ENCODE data around the gene MPZL3.

The MPZL3 gene

GRCh38 chr11:118251858-118252652 is at the start of gene MPZL3:
MPZL3 (minus strand) TSS chr11:118252365; CDS start chr11:118252294, 71 bp downstream.
- peaks cover 65% of the 10 kb centered on the region for H3K4me1 Mint-ChIP-seq
- DNase-seq (peak; percentile 85 to 88), ATAC-seq (peak; percentile 85)
- no peaks in the 10 kb centered on the region for H3K27me3 Mint-ChIP-seq
- H3K4me3 Mint-ChIP-seq: peak within 1 kb of the TSS; percentile 96 to 98
- H3K27ac Mint-ChIP-seq: peak within 1 kb of the TSS; percentile 99
- H3K9me3 Mint-ChIP-seq: no peaks in the 10 kb centered on the region

GRCh38 chr11:118301600-118302195 is 49.5 kb upstream of the MPZL3 start:
- H3K4me1 Mint-ChIP-seq: peaks cover 38% of the 10 kb centered on the region
- no peak overlapping the region for H3K4me3 Mint-ChIP-seq

GRCh38 chr11:118295815-118296454 is 43.8 kb upstream of the MPZL3 start:
- peak overlapping the region; percentile 1 to 62 for H3K27ac Mint-ChIP-seq
- peaks cover 21% of the 10 kb centered on the region for H3K4me1 Mint-ChIP-seq
- no peak overlapping the region for H3K4me3 Mint-ChIP-seq
- H3K27me3 Mint-ChIP-seq: no peaks in the 10 kb centered on the region
- ATAC-seq: peak; percentile 83
- no peak for DNase-seq
- no peaks in the 10 kb centered on the region for H3K9me3 Mint-ChIP-seq

More at GRCh38 chr11:118301600-118302195, 49.5 kb upstream of the MPZL3 start:
- Mint-ChIP-seq H3K9me3 (no peaks in the 10 kb centered on the region), H3K27me3 (no peaks in the 10 kb centered on the region), H3K27ac (peak overlapping the region in 1 of 2 donors; percentile 61)
- no peak for ATAC-seq
- no peak for DNase-seq

- ATAC-seq (peak; percentile 31), DNase-seq (no peak)
- no peaks in the 10 kb centered on the region for H3K27me3 Mint-ChIP-seq
- H3K27ac Mint-ChIP-seq: no peak overlapping the region
- H3K4me1 Mint-ChIP-seq: peaks cover 25% of the 10 kb centered on the region
- H3K4me3 Mint-ChIP-seq: no peak overlapping the region
- H3K9me3 Mint-ChIP-seq: peaks cover 0 to under 1% of the 10 kb centered on the region in 2 donors
These were observed 43.0 kb upstream of the MPZL3 start for GRCh38 chr11:118295199-118295598.

GRCh38 chr11:118294053-118294452 is 41.9 kb upstream of the MPZL3 start:
- DNase-seq (no peak), ATAC-seq (no peak)
- H3K4me1 Mint-ChIP-seq: peaks cover 30% of the 10 kb centered on the region
- H3K27me3 Mint-ChIP-seq: no peaks in the 10 kb centered on the region
- H3K9me3 Mint-ChIP-seq: peaks cover 4 to 7% of the 10 kb centered on the region in 2 donors
- no peak overlapping the region for H3K27ac Mint-ChIP-seq
- no peak overlapping the region for H3K4me3 Mint-ChIP-seq

- Mint-ChIP-seq H3K4me3 (no peak overlapping the region), H3K27ac (no peak overlapping the region), H3K27me3 (no peaks in the 10 kb centered on the region), H3K9me3 (peaks cover 4 to 7% of the 10 kb centered on the region in 2 donors), H3K4me1 (peaks cover 38% of the 10 kb centered on the region)
- ATAC-seq (no peak), DNase-seq (no peak)
These were observed 39.4 kb upstream of the MPZL3 start for GRCh38 chr11:118291477-118292135.

GRCh38 chr11:118290923-118291322 is 38.8 kb upstream of the MPZL3 start:
- Mint-ChIP-seq H3K4me1 (peaks cover 39% of the 10 kb centered on the region), H3K27ac (peak overlapping the region in 1 of 2 donors; percentile 5)
- peak; percentile 87 for ATAC-seq

GRCh38 chr11:118289401-118289800 is 37.2 kb upstream of the MPZL3 start:
- no peak for ATAC-seq

More at GRCh38 chr11:118290923-118291322, 38.8 kb upstream of the MPZL3 start:
- H3K27me3 Mint-ChIP-seq: no peaks in the 10 kb centered on the region
- peak; percentile 30 to 50 for DNase-seq
- H3K4me3 Mint-ChIP-seq: peak overlapping the region in 1 of 2 donors; percentile 44
- H3K9me3 Mint-ChIP-seq: peaks cover 4 to 7% of the 10 kb centered on the region in 2 donors

GRCh38 chr11:118287006-118287405 is 34.8 kb upstream of the MPZL3 start:
- Mint-ChIP-seq H3K9me3 (peaks cover 4 to 7% of the 10 kb centered on the region in 2 donors), H3K27ac (peak overlapping the region in 1 of 2 donors; percentile 3), H3K4me1 (peaks cover 59% of the 10 kb centered on the region), H3K27me3 (no peaks in the 10 kb centered on the region), H3K4me3 (no peak overlapping the region)
- DNase-seq (no peak), ATAC-seq (peak; percentile 64)

More at GRCh38 chr11:118289401-118289800, 37.2 kb upstream of the MPZL3 start:
- H3K9me3 Mint-ChIP-seq: peaks cover 4 to 7% of the 10 kb centered on the region in 2 donors
- H3K4me1 Mint-ChIP-seq: peaks cover 35% of the 10 kb centered on the region
- no peak for DNase-seq
- H3K27me3 Mint-ChIP-seq: no peaks in the 10 kb centered on the region
- no peak overlapping the region for H3K27ac Mint-ChIP-seq
- no peak overlapping the region for H3K4me3 Mint-ChIP-seq

GRCh38 chr11:118286545-118286944 is 34.4 kb upstream of the MPZL3 start:
- DNase-seq: no peak
- no peak overlapping the region for H3K4me3 Mint-ChIP-seq
- no peak overlapping the region for H3K27ac Mint-ChIP-seq
- peaks cover 4 to 7% of the 10 kb centered on the region in 2 donors for H3K9me3 Mint-ChIP-seq
- H3K27me3 Mint-ChIP-seq: no peaks in the 10 kb centered on the region
- H3K4me1 Mint-ChIP-seq: peaks cover 64% of the 10 kb centered on the region
- ATAC-seq: no peak

GRCh38 chr11:118283756-118284350 is 31.7 kb upstream of the MPZL3 start:
- Mint-ChIP-seq H3K9me3 (no peaks in the 10 kb centered on the region), H3K4me1 (peaks cover 65% of the 10 kb centered on the region), H3K4me3 (peak overlapping the region; percentile 34 to 60), H3K27ac (peak overlapping the region; percentile 61 to 80), H3K27me3 (no peaks in the 10 kb centered on the region)
- DNase-seq (no peak), ATAC-seq (peak; percentile 41)

GRCh38 chr11:118283037-118283636 is 31.0 kb upstream of the MPZL3 start:
- Mint-ChIP-seq H3K4me1 (peaks cover 69% of the 10 kb centered on the region), H3K27ac (peak overlapping the region; percentile 2 to 61), H3K4me3 (peak overlapping the region in 1 of 2 donors; percentile 60), H3K27me3 (no peaks in the 10 kb centered on the region), H3K9me3 (no peaks in the 10 kb centered on the region)
- DNase-seq: no peak
- ATAC-seq: no peak

- DNase-seq (no peak), ATAC-seq (no peak)
- Mint-ChIP-seq H3K4me1 (peaks cover 69% of the 10 kb centered on the region), H3K27me3 (no peaks in the 10 kb centered on the region), H3K4me3 (peak overlapping the region in 1 of 2 donors; percentile 17), H3K9me3 (no peaks in the 10 kb centered on the region), H3K27ac (no peak overlapping the region)
These were observed 30.4 kb upstream of the MPZL3 start for GRCh38 chr11:118282606-118283005.

- Mint-ChIP-seq H3K4me3 (peak overlapping the region; percentile 33), H3K9me3 (no peaks in the 10 kb centered on the region), H3K4me1 (peaks cover 72% of the 10 kb centered on the region), H3K27me3 (no peaks in the 10 kb centered on the region), H3K27ac (peak overlapping the region; percentile 17 to 55)
- peak in 1 of 2 donors; percentile 46 for DNase-seq
- ATAC-seq: peak; percentile 86
These were observed 29.1 kb upstream of the MPZL3 start for GRCh38 chr11:118281284-118281683.
